Measurements from ENCODE around the gene ZSCAN23. TPM values are rescaled to one million over a fixed set of nuclear protein-coding genes. Genes with fewer than 3 reads are reported as not detected.

ZSCAN23 gene
- total and polyA plus RNA-seq, 2 of the 8 experiments (the other 6 are each of a cell fraction or from before 2014, with no cell fraction given): 0.74 to 5.3 TPM

- TF ChIP-seq KDM4A (IDR thresholded peaks at IDR 0.05; ENCODE audit: low read depth, low read length, severe bottlenecking) (peak; percentile 38), CEBPB (IDR thresholded peaks at IDR 0.05; ENCODE audit: low read depth, low read length) (no peak), YY1 (IDR thresholded peaks at IDR 0.05; ENCODE audit: low read depth, low read length) (no peak), EGR1 (IDR thresholded peaks at IDR 0.05; ENCODE audit: borderline replicate concordance, low read depth, low read length) (peak; percentile 82), TEAD4 (IDR thresholded peaks at IDR 0.05; ENCODE audit: low read depth, low read length) (0 out of 2 replicates have a peak, but pooled peaks have one; percentile 31), TAF1 (IDR thresholded peaks at IDR 0.05; ENCODE audit: low read depth, low read length) (peak; percentile 99), TAF7 (optimal IDR thresholded peaks at IDR 0.05; ENCODE audit: borderline replicate concordance, low read depth, low read length) (peak; percentile 63), SIN3A (conservative IDR thresholded peaks at IDR 0.05 in 1 of 2, IDR thresholded peaks at IDR 0.05 in 1 of 2; ENCODE audit: low read depth in 1 of 2, low read length in 2 of 2) (peak in 1 of 2 experiments; percentile 91; a peak in 2 of 4 replicates), TCF12 (IDR thresholded peaks at IDR 0.05; ENCODE audit: low read depth, low read length) (0 out of 2 replicates have a peak, but pooled peaks have one; percentile 28), JUND (IDR thresholded peaks at IDR 0.05; ENCODE audit: low read length) (no peak), TBP (IDR thresholded peaks at IDR 0.05; ENCODE audit: low read depth, low read length) (peak; percentile 94)
Measured at GRCh38 chr6:28443112-28443773, at the start of gene ZSCAN23 (continued).

All from H1 (cell line).